ENCODE results near the gene DCAF8L1.
"Not testable (repeated sequence)": the region's sequence is repeated elsewhere in the genome, so short reads cannot be mapped to it uniquely, and the experiment has no call there.

Gene DCAF8L1

GRCh38 chrX:27981349-27981748 lies at the start of gene DCAF8L1:
Gene DCAF8L1, minus strand, starts transcription at chrX:27981449. Its CDS starts 115 bp downstream, at chrX:27981334.
- DNase-seq = no peak

GRCh38 chrX:28022371-28022770 lies 41.1 kb upstream of the DCAF8L1 start:
- DNase-seq = no peak

GRCh38 chrX:28016823-28017222 lies 35.6 kb upstream of the DCAF8L1 start:
- DNase-seq = no peak

GRCh38 chrX:28015993-28016392 lies 34.7 kb upstream of the DCAF8L1 start:
- no peak for DNase-seq

- no peak for DNase-seq
Measured at GRCh38 chrX:28010875-28011274, 29.6 kb upstream of the DCAF8L1 start.

- no peak for DNase-seq
Measured at GRCh38 chrX:27998666-27999065, 17.4 kb upstream of the DCAF8L1 start.

- no peak for DNase-seq
Measured at GRCh38 chrX:27997622-27998021, 16.4 kb upstream of the DCAF8L1 start.

- no peak for DNase-seq
Measured at GRCh38 chrX:27996132-27996531, 14.9 kb upstream of the DCAF8L1 start.

GRCh38 chrX:27995611-27996010 lies 14.4 kb upstream of the DCAF8L1 start:
- DNase-seq = no peak

GRCh38 chrX:27987862-27988646 lies 6.8 kb upstream of the DCAF8L1 start:
- DNase-seq = no peak

GRCh38 chrX:27976934-27977333 lies 4.3 kb downstream of the DCAF8L1 start:
- not testable (repeated sequence) for DNase-seq

GRCh38 chrX:27976284-27976683 lies 5.0 kb downstream of the DCAF8L1 start:
- no peak for DNase-seq

GRCh38 chrX:27968878-27969277 lies 12.4 kb downstream of the DCAF8L1 start:
- DNase-seq = no peak

GRCh38 chrX:27968352-27968751 lies 12.9 kb downstream of the DCAF8L1 start:
- no peak for DNase-seq

GRCh38 chrX:27966955-27967354 lies 14.3 kb downstream of the DCAF8L1 start:
- no peak for DNase-seq

GRCh38 chrX:27966492-27966891 lies 14.8 kb downstream of the DCAF8L1 start:
- DNase-seq = no peak

- DNase-seq = not testable (repeated sequence)
Measured at GRCh38 chrX:27965348-27965747, 15.9 kb downstream of the DCAF8L1 start.

- no peak for DNase-seq
Measured at GRCh38 chrX:27964432-27964831, 16.8 kb downstream of the DCAF8L1 start.

- not testable (repeated sequence) for DNase-seq
Measured at GRCh38 chrX:27960410-27960809, 20.8 kb downstream of the DCAF8L1 start.

GRCh38 chrX:27953171-27953570 lies 28.1 kb downstream of the DCAF8L1 start:
- DNase-seq = peak; percentile 21

- no peak for DNase-seq
Measured at GRCh38 chrX:27933361-27933760, 47.9 kb downstream of the DCAF8L1 start.
